ENCODE results near the gene C2CD5. TPM values are rescaled to one million over a fixed set of nuclear protein-coding genes. Genes with fewer than 3 reads are reported as not detected.
A peak's percentile ranks its signal among the peaks of the same experiment; 100 is the strongest.

C2CD5 gene
- total RNA-seq, result 10 to 100 TPM; 52.7 to 77.4 (median 55.8) TPM

GRCh38 chr12:22544038-22544979 lies at the start of gene C2CD5:
C2CD5 (minus strand) TSS chr12:22544542; CDS start chr12:22544150, 392 bp downstream.
- intact Hi-C loops (cut with DNase I), result loop anchor here (10.0 kb wide), 1 partner anchor 80 kb away; the partner anchor contains the start of gene ETNK1
- H3K9me3 ChIP-seq, result no peaks in the 10 kb centered on the region

GRCh38 chr12:22593864-22594263 lies 49.5 kb upstream of the C2CD5 start:
- intact Hi-C loops (cut with DNase I), result no loop called here
- Histone ChIP-seq H3K36me3 (no peaks in the 10 kb centered on the region), H3K27me3 (no peaks in the 10 kb centered on the region), H3K4me3 (replicated peaks in 1 of 3) (no peak overlapping the region), H3K27ac (no peak overlapping the region), H3K4me1 (peaks cover 0 to 11% of the 10 kb centered on the region in 2 donors), H3K9me3 (no peaks in the 10 kb centered on the region)
- no peak for TF ChIP-seq POLR2A (IDR thresholded peaks at IDR 0.05)
- no peak for TF ChIP-seq CTCF (IDR thresholded peaks at IDR 0.05)
- no peak for DNase-seq

More at GRCh38 chr12:22544038-22544979, at the start of gene C2CD5:
- 3 to 4% methylated on average over 25 to 52 of the region's 80 CpGs for WGBS, 2 donors
- peak; percentile 97 to 99 for DNase-seq
- Histone ChIP-seq H3K27me3 (no peaks in the 10 kb centered on the region), H3K27ac (peak within 1 kb of the TSS; percentile 94 to 97 (median 95)), H3K4me1 (peaks cover 14 to 29% of the 10 kb centered on the region in 2 donors), H3K4me3 (replicated peaks in 1 of 3) (peak within 1 kb of the TSS; percentile 72 to 84 (median 76)), H3K36me3 (no peaks in the 10 kb centered on the region)
- TF ChIP-seq CTCF (IDR thresholded peaks at IDR 0.05) (peak in 5 of 6 experiments; percentile 12 to 56 (median 38)), POLR2A (IDR thresholded peaks at IDR 0.05) (peak in 1 of 2 donors; percentile 80)

GRCh38 chr12:22588817-22589216 lies 44.5 kb upstream of the C2CD5 start:
- no peaks in the 10 kb centered on the region for H3K27me3 ChIP-seq
- TF ChIP-seq POLR2A (IDR thresholded peaks at IDR 0.05) (no peak), CTCF (IDR thresholded peaks at IDR 0.05) (no peak)
- no peak overlapping the region for H3K4me3 ChIP-seq (replicated peaks in 1 of 3)
- no peaks in the 10 kb centered on the region for H3K36me3 ChIP-seq
- H3K9me3 ChIP-seq, result no peaks in the 10 kb centered on the region
- no peak overlapping the region for H3K27ac ChIP-seq
- 86% methylated on average over 4 of the region's 4 CpGs for WGBS, 2 donors
- intact Hi-C loops (cut with DNase I), result no loop called here
- no peak for DNase-seq
- H3K4me1 ChIP-seq, result peaks cover 0 to 5% of the 10 kb centered on the region in 2 donors

GRCh38 chr12:22578328-22578727 lies 34.0 kb upstream of the C2CD5 start:
- intact Hi-C loops (cut with DNase I), result no loop called here
- Histone ChIP-seq H3K4me1 (no peaks in the 10 kb centered on the region), H3K9me3 (no peaks in the 10 kb centered on the region)

More at GRCh38 chr12:22578328-22578727, 34.0 kb upstream of the C2CD5 start:
- DNase-seq, result no peak
- Histone ChIP-seq H3K4me3 (replicated peaks in 1 of 3) (no peak overlapping the region), H3K36me3 (no peaks in the 10 kb centered on the region), H3K27me3 (no peaks in the 10 kb centered on the region), H3K27ac (no peak overlapping the region)
- TF ChIP-seq POLR2A (IDR thresholded peaks at IDR 0.05), result no peak
- TF ChIP-seq CTCF (IDR thresholded peaks at IDR 0.05), result no peak
- WGBS, 2 donors, result 95 to 98% methylated on average over 3 of the region's 3 CpGs
